Parathyroid adenoma (tissue), 2 donors: ENCODE results near the gene DCAF5.
"Not testable (repeated sequence)": the region's sequence is repeated elsewhere in the genome, so short reads cannot be mapped to it uniquely, and the experiment has no call there.

ENCODE experiments used
- H2AFZ ChIP-seq: fragments of 300-600 bp; sonication (generic); one replicate; pipeline ENCODE4 v1.7.0; 2017; ENCODE audit warnings: antibody characterized with exemption, mild to moderate bottlenecking
- H3K27ac ChIP-seq: fragments of 300-600 bp; sonication (generic); one replicate; pipeline ENCODE4 v1.7.0; 2017
- H3K27me3 ChIP-seq: fragments of 300-600 bp; sonication (generic); one replicate; pipeline ENCODE4 v1.7.0; 2017; ENCODE audit warnings: low read length; ENCODE audit not compliant: control insufficient read depth, insufficient read depth
- H3K36me3 ChIP-seq: fragments of 300-600 bp; sonication (generic); one replicate; pipeline ENCODE4 v1.7.0; 2017; ENCODE audit warnings: low read length; ENCODE audit not compliant: control insufficient read depth, insufficient read depth
- H3K4me1 ChIP-seq: fragments of 300-600 bp; sonication (generic); one replicate; pipeline ENCODE4 v1.7.0; 2017; ENCODE audit warnings: control low read depth
- H3K4me2 ChIP-seq: fragments of 300-600 bp; sonication (generic); one replicate; pipeline ENCODE4 v1.7.0; 2017; ENCODE audit warnings: low read length
- H3K4me3 ChIP-seq: fragments of 300-600 bp; sonication (generic); one replicate; pipeline ENCODE4 v1.7.0; 2017; ENCODE audit warnings: low read depth, low read length
- H3K79me2 ChIP-seq: fragments of 300-600 bp; sonication (generic); one replicate; pipeline ENCODE4 v1.7.0; 2017; ENCODE audit warnings: control low read depth
- H3K9ac ChIP-seq: fragments of 300-600 bp; sonication (generic); one replicate; pipeline ENCODE4 v1.7.0; 2017; ENCODE audit warnings: mild to moderate bottlenecking
- H3K9me3 ChIP-seq: fragments of 300-600 bp; sonication (generic); one replicate; pipeline ENCODE4 v1.7.0; 2017; ENCODE audit warnings: low read length; ENCODE audit not compliant: control insufficient read depth
- TF ChIP-seq, protein P1 (sequence below): fragments of 300-600 bp; sonication (generic); IDR thresholded peaks from one replicate; pipeline ENCODE4 v1.7.0; 2017; ENCODE audit warnings: antibody characterized with exemption, mild to moderate bottlenecking
- donor health status: primary hyperparathyroidism.

DCAF5 gene

DNA sequence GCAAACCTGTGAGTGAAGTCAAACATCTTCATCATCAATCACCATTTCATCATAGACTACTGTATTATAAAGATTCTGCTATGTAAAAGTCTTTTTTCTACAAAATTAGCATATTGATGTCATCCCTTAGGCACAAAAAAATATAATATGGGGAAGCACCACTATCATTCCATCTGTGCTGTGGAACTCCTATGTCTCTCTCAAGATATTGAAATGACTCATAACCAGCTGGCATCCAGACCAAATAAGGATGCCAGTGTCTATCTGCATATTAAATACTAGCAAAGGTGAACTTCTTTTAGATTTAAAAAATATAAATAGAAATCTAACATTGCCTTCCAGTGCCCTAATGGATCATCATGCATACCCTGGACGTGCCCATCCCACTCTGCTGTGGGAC, 17.9 kb upstream of the DCAF5 start:
- H3K27ac ChIP-seq, result no peak overlapping the region
- no peak overlapping the region for H3K9ac ChIP-seq
- no peaks in the 10 kb centered on the region for H3K79me2 ChIP-seq

DNA sequence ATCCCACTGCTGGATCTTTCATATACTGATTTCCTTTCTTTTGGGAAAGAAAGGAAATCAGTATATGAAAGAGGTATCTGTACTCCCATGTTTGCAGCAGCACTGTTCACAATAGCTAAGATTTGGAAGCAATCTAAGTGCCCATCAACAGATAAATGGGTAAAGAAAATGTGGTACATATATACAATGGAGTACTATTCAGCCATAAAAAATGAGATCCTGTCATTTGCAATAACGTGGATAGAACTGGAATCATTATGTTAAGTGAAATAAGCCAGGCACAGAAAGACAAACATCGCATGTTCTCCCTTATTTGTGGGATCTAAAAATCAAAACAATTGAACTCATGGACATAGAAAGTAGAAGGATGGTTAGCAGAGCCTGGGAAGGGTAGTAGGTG, 12.9 kb upstream of the DCAF5 start:
- not testable (repeated sequence) for H3K9ac ChIP-seq

More for the DNA sequence above, 17.9 kb upstream of the DCAF5 start:
- no peaks in the 10 kb centered on the region for H3K36me3 ChIP-seq
- no peaks in the 10 kb centered on the region for H3K4me1 ChIP-seq
- no peak overlapping the region for H2AFZ ChIP-seq
- TF ChIP-seq, protein P1, sequence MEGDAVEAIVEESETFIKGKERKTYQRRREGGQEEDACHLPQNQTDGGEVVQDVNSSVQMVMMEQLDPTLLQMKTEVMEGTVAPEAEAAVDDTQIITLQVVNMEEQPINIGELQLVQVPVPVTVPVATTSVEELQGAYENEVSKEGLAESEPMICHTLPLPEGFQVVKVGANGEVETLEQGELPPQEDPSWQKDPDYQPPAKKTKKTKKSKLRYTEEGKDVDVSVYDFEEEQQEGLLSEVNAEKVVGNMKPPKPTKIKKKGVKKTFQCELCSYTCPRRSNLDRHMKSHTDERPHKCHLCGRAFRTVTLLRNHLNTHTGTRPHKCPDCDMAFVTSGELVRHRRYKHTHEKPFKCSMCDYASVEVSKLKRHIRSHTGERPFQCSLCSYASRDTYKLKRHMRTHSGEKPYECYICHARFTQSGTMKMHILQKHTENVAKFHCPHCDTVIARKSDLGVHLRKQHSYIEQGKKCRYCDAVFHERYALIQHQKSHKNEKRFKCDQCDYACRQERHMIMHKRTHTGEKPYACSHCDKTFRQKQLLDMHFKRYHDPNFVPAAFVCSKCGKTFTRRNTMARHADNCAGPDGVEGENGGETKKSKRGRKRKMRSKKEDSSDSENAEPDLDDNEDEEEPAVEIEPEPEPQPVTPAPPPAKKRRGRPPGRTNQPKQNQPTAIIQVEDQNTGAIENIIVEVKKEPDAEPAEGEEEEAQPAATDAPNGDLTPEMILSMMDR, result no peak
- no peak overlapping the region for H3K4me2 ChIP-seq
- H3K9me3 ChIP-seq, result no peaks in the 10 kb centered on the region
- H3K27me3 ChIP-seq, result no peaks in the 10 kb centered on the region
- H3K4me3 ChIP-seq, result no peak overlapping the region

DNA sequence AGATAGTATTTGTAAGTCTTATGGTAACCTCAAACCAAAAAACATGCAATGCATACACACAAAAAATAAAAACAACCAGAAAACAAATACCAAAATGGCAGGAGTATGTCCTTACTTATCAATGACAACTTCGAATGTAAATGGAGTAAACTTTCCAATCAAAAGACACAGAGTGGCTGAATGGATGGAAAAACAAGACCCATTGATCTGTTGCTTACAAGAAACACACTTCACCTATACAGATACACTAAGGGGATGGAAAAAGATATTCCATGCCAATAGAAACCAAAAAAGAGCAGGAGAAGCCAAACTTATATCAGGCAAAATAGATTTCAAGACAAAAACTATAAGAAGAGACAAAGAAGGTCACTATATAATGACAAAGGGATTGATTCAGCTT, 8.7 kb upstream of the DCAF5 start:
- Histone ChIP-seq H2AFZ (no peak overlapping the region), H3K4me1 (no peaks in the 10 kb centered on the region), H3K9ac (no peak overlapping the region), H3K9me3 (no peaks in the 10 kb centered on the region), H3K4me2 (no peak overlapping the region), H3K79me2 (no peaks in the 10 kb centered on the region), H3K27ac (no peak overlapping the region), H3K36me3 (no peaks in the 10 kb centered on the region), H3K27me3 (no peaks in the 10 kb centered on the region), H3K4me3 (no peak overlapping the region)
- TF ChIP-seq, protein P1, result no peak

More for the DNA sequence above, 12.9 kb upstream of the DCAF5 start:
- H2AFZ ChIP-seq, H3K9me3 ChIP-seq, H3K4me3 ChIP-seq, H3K27me3 ChIP-seq, H3K36me3 ChIP-seq, H3K79me2 ChIP-seq, H3K4me2 ChIP-seq, H3K4me1 ChIP-seq, H3K27ac ChIP-seq: not testable (repeated sequence)

DNA sequence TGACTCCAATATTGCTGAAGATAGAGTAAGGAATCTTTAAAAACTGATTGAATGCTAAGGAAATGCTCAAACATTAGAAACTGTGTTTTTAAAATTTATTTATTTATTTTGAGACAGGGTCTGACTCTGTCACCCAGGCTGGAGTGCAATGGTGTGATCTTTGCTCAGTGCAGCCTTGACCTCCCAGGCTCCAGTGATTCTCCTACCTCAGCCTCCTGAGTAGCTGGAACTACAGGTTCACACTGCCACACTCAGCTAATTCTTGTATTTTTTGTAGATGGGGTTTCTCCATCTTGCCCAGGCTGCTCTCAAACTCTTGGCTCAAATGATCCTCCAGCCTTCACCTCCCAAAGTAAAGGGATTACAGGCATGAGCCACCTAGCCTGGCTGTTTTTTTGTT, 3.3 kb upstream of the DCAF5 start:
- H3K4me2 ChIP-seq, result no peak overlapping the region
- H2AFZ ChIP-seq, result no peak overlapping the region
- H3K9ac ChIP-seq, result no peak overlapping the region
- H3K9me3 ChIP-seq, result no peaks in the 10 kb centered on the region
- no peaks in the 10 kb centered on the region for H3K4me1 ChIP-seq
- H3K27ac ChIP-seq, result no peak overlapping the region
- TF ChIP-seq, protein P1, result no peak
- no peaks in the 10 kb centered on the region for H3K27me3 ChIP-seq
- H3K36me3 ChIP-seq, result no peaks in the 10 kb centered on the region
- H3K79me2 ChIP-seq, result peaks cover under 1% of the 10 kb centered on the region
- H3K4me3 ChIP-seq, result no peak overlapping the region

DNA sequence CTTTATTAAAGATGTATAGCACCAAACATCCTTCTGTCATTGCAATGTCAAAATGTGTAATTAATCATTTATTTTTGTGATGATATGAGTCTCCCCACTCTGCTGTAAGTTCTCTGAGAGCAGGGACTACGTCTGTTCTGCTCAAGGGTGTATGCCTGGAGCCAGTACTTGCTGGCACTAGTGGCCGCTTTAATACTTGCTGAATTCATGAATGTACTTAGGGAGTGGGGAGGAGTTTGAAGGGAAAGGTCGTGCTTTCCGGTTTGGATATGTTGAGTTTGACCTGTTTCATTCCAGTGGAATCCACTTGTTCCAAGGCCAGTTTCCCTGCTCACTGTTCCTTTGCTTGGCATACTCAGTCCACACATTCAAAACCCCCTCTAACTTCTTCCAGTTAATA, 1.9 kb upstream of the DCAF5 start:
- Histone ChIP-seq H3K9me3 (no peaks in the 10 kb centered on the region), H3K4me1 (peaks cover 9% of the 10 kb centered on the region), H3K9ac (no peak overlapping the region), H3K27me3 (no peaks in the 10 kb centered on the region), H3K27ac (no peak overlapping the region), H3K79me2 (peaks cover 15% of the 10 kb centered on the region), H3K4me3 (no peak overlapping the region), H2AFZ (no peak overlapping the region), H3K4me2 (no peak overlapping the region), H3K36me3 (no peaks in the 10 kb centered on the region)
- TF ChIP-seq, protein P1, result no peak
